ENCODE measurements around the gene HIVEP3. TPM values are rescaled to one million over a fixed set of nuclear protein-coding genes. Genes with fewer than 3 reads are reported as not detected.

HIVEP3 gene
- total RNA-seq, 1 donor from 2014 or later = 11.0 TPM

DNA sequence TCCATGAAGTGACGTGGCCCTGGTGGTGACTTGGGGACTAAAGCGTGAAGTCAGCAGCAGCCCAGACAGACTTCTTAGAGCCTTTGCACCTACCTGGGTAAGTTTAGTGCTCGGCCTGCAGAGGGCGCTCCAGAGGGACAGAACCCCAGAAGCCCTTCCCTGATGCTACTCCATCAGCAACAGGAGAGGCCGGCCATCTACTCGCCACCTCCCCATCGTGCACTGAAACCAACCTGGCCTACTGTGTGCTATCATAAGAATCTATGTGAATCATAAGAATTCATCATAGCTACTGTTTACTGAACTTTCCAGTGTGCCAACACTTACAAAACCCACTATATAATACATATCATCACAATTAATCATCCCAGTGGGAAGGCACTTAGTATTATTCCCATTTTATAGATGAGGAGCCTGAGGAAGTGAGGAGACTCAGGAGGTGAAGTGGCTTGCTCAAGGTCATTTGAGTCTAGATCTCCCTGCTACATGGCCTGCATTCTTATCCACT lies 426.3 kb downstream of the HIVEP3 start:
- ATAC-seq (no peak), DNase-seq (ENCODE audit: low spot score) (no peak)
- intact Hi-C loops (cut with DNase I) = no loop called here

DNA sequence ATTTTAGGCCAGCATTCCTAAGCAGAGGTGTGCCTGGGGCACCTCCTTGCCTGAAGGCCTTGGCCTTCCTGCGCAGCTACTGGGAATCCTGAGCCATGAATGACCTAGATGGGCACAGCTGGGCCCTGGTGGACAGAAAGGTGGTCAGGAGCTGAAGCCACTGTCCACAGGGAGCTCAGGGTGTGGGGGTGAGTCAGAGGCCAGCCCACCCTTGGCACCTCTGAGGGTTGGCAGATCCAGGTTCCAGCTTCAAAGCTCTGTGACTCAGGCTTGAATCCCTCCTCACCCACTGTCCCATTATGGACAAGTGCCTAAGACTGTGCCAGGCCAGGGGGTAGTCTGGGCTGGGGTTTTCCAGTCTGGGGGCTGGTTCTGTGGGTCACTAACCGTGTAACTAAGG lies 427.8 kb downstream of the HIVEP3 start:
- intact Hi-C loops (cut with DNase I) = no loop called here

DNA sequence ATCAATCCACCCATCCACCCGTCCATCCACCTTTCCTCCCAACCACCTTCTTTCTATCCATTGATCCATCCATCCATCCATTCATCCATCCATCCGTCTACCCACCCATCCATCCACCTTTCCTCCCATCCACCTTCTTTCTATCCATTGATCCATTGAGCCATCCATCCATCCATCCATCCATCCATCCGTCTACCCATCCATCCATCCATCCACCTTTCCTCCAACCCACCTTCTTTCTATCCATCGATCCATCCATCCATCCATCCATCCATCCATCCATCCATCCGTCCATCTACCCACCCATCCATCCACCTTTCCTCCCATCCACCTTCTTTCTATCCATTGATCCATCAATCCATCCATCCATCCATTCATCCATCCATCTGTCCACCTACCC lies 429.2 kb downstream of the HIVEP3 start:
- intact Hi-C loops (cut with DNase I) = no loop called here

More for the DNA sequence above, 427.8 kb downstream of the HIVEP3 start:
- ATAC-seq (no peak), DNase-seq (ENCODE audit: low spot score) (no peak)

DNA sequence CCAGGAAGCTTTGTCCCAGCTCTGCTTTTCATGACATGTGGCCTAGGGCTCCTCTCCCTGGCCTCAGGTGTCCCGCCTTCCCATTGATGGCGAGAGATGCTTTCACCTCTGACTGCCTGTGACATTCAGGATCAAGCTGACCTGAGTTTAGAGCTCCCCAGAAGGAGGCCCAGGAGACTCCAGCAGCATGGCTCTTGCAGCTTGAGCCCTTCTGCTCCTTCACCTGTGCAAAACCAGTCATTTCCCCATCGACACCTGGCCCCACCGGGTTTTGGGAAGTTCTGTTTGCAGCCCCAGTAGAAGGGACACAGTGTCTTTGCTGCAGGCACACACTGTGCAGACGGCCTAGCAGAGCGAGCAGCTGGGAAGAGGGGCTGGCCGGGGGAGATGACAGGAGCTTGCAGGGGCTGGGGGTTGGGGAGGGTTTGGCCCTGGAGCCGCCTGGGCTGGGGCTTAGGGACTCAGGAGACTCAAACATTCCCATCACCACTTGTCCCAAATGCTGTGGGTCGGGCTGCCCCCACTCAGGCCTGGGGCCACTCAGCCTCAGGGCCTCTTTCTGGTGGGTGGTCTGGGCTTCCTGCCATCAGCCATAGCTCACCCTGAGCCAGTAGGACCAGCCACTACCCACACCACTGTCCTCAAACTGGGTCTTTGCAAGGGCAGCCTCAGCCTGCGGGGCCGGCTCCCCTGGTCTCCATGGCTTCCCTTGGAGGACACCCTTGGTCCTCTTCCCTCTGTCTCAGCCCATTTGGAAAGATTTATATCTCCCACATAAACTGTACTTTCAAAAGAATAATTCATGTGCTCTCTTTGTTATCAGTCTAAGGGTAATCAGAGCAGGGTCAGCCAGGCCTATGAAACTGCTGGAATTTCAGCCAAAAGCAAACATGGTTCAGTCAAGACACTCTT lies 430.4 kb downstream of the HIVEP3 start:
- DNase-seq (ENCODE audit: low spot score) = no peak

More for the DNA sequence above, 429.2 kb downstream of the HIVEP3 start:
- DNase-seq (ENCODE audit: low spot score) (no peak), ATAC-seq (no peak)

DNA sequence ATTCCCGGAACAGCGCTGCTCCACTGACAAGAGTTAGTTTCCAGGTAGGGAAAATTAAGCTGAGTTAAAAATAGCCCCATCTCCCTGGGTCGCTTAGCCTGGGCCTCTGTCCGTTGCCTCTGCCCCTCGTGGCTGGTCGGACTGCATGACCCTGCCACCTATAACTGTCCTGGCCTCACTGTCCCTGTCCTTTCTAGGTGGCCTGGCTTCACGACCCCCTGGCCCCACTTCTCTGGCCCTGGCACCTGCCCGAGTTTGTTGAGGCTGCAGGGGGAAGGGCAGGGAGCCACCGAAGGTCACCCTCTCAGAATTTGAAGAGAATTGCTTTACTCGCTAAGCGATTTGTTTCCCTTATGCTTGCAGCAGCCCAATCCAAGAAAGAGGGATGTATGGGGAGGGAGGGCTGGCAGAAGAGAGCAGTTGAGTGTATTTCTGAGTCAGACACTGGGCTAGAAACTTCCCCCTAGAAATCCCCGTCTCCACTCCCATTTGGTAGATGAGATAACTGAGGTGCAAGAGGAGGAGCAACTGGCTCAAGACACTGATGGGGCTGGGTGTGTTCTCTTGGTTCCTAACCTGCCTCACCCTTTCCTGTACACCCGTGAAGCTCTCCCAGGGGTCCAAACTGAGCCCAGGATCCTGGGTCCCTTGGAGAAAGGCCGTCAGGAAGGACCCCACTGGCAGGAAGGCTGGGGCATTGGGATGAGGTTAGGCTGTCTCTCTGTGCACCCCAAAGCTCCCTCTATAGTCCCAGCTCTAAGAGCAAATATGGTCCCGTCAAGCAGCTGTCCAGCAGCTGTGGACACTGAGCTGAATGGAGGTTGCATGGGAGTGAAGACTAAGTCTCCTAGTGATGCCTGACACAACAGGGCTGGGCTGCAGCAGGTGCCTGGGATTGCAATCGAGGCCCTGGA lies 431.3 kb downstream of the HIVEP3 start:
- peak; percentile 5 for ATAC-seq
- DNase-seq (ENCODE audit: low spot score) = no peak
- intact Hi-C loops (cut with DNase I) = no loop called here

More for the DNA sequence above, 430.4 kb downstream of the HIVEP3 start:
- intact Hi-C loops (cut with DNase I) = no loop called here
- ATAC-seq = peak; percentile 8

DNA sequence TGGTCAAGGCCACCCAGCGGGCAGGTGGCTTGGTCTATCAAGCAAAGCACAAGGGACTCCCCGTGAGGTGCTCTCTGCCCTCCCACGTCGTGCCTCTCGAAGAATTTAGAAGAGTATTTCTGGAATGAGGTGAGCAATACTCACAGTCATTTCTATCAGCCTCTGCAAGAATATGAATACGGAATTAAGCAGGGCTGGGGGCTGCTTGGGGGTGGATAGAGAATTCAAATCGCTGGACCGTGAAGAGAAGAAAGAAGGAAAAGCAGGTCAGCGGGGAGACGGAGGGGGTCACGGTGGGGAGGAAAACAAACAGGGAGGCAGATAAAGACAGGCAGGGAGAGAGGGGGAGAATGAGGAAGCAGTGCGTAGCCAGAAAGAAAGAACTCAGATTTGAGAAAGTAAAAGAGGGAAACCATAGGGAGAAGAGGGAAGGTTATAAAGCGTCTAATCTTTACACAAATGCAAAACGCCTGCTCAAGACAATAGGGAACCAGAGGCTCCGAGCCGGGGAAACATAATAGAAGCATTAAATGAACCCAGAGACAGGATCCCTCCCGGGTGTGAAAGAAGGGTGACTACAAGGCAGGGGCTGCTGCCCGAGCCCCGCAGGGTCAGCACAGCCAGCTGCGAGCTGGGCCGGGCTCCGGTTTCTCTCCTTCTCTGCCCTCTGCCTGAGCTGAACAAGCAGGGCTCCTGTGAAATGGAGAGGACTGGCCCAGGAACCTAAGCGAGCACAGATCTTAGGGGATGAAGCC lies 432.2 kb downstream of the HIVEP3 start:
- intact Hi-C loops (cut with DNase I) = no loop called here
- DNase-seq (ENCODE audit: low spot score) (no peak), ATAC-seq (peak; percentile 7)

DNA sequence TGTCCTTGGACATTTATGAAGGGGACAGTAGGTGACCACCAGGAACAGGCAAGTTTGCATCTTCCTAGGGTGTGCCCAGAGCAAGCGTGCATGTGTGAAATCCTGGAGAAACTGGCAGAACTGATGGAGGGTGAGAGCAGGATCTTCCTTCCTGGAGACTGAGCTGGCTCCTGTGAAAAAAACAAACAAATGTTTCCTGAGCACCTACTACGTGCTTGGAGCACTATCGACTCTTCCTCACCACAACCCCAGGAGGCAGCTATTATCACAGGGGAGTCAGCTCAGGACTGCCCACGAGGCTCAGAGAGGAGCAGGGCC lies 432.7 kb downstream of the HIVEP3 start:
- ATAC-seq (no peak), DNase-seq (ENCODE audit: low spot score) (no peak)
- intact Hi-C loops (cut with DNase I) = no loop called here

DNA sequence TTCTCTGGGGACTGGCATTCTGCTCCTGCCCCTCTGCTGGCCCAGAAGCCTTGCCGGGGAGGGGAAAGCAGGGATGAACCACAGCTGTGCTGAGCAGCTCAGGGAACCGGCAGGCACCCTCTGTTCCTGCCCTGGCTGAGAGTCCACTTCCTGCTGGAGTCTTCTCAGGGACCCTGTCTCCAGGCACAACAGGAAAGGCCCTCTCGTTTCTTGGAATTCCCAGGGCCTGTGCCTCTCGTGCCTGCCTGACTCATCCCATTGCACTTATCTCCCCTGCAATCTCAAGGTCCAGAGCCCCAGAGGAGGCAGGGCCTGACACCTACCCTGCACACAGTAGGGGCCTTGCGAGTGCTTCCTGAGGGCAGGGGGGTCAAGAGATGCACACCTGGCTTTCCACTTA lies 433.1 kb downstream of the HIVEP3 start:
- no peak for DNase-seq (ENCODE audit: low spot score)
- intact Hi-C loops (cut with DNase I) = no loop called here
- ATAC-seq = no peak

DNA sequence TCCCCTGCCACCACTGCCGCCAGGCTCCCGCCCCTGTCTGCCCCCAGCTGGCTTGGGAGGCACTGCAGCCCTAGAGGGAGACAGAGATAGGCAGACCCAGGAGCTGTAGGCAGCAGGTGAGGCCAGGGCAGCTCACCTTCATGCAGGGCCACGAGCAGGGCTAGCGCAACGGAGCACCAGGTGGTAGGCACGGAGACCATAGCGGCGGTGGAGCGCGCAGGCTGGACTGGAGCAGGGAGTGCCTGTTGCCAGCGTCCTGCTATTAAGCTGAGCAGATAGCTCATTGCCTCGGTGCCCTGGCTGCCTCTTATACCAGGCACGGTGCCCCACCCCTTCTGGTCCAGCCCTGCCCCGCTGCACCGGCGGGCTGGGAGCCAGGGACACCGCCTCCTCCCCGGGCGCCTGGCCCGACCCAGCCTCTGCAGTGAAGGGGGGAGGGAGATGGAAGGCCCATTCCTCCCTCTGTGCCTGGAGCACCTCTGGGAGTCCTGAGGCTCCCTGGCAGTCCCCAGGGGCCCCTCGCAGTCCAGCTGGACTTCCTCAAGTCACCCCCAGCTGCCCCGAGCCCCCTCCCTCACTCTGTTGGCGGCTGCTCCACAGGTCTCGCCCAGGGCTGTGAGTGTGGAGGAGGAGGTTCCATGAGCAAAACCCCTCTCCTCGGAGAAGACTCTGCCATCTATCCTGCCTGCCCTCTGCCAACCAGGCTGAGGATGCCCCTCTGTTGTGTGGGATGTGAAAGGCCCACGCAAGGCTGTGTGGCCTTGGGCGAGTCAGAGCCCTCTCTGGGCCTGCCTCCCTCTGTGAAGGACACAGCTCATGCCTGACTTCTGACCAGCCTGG lies 434.1 kb downstream of the HIVEP3 start, which contains the start of gene EDN2:
Gene EDN2, minus strand, starts transcription at position 282 of the 840 bp plus-strand sequence. Its CDS starts 82 bp downstream, at position 200.
- DNase-seq (ENCODE audit: low spot score) = no peak
- intact Hi-C loops (cut with DNase I) = no loop called here

DNA sequence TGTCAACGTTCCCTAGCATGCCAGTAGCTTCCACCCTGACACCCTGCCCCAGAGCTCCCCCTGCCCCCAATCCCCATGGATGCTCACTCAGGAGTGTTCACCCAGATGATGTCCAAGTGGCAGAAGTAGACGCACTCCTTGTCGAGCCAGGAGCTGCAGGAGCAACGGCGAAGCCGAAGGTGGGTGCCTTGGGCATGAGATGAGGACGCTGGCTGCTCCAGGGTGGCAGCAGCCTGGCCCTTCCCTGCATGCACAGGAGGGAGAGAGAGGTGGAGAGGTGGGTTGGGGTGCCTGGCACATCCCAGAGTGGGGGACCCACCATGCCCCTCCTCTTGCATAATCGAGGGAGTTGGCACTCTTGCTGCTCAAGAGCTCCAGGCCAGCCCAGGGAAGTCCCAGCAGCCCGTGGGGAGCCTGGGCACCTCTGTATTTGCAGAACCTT lies 434.7 kb downstream of the HIVEP3 start:
- intact Hi-C loops (cut with DNase I) = no loop called here
- DNase-seq (ENCODE audit: low spot score) (no peak), ATAC-seq (no peak)

More for the DNA sequence above, 434.1 kb downstream of the HIVEP3 start, which contains the start of gene EDN2:
- ATAC-seq = peak; percentile 56

DNA sequence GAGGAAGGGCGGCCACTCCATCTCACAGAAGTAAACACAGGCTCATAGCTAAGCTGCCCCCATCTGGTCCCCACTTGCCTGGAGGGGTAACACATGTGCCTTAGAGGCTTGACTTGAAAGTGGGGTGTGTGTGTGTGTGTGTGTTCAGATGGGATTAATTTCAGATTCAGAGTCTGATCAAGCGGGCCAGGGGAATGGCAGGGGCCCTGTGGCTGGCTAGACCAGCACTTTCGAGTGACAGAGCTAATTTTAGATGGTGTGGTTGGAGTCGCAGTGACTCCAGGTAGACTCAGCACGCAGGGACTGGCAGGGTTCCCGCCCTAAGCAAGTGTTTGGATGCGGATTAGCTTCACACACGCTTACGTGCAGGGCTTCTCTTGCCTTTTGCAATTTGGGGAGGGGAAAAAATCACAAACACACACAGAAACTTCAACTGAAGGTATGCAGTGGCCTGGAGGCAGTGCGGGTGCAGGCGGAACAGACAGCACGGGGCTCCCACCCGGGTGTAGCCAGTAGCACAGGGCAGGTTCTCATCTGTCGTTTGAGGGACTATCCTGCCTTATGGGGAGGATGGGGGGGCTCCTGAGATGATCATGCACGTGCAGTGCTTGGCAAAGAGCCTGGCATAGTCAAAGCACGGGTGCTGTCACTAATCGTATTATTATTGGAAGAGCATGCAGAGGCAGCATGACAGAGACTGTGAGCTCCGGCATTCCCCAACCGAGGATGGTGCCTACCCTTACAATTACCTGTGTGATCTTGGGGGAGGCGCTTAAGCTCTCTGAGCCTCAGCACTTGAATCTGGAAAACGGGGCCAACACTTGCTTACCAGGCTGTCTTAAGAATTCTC lies 435.5 kb downstream of the HIVEP3 start:
- ATAC-seq (no peak), DNase-seq (ENCODE audit: low spot score) (no peak)
- intact Hi-C loops (cut with DNase I) = no loop called here

DNA sequence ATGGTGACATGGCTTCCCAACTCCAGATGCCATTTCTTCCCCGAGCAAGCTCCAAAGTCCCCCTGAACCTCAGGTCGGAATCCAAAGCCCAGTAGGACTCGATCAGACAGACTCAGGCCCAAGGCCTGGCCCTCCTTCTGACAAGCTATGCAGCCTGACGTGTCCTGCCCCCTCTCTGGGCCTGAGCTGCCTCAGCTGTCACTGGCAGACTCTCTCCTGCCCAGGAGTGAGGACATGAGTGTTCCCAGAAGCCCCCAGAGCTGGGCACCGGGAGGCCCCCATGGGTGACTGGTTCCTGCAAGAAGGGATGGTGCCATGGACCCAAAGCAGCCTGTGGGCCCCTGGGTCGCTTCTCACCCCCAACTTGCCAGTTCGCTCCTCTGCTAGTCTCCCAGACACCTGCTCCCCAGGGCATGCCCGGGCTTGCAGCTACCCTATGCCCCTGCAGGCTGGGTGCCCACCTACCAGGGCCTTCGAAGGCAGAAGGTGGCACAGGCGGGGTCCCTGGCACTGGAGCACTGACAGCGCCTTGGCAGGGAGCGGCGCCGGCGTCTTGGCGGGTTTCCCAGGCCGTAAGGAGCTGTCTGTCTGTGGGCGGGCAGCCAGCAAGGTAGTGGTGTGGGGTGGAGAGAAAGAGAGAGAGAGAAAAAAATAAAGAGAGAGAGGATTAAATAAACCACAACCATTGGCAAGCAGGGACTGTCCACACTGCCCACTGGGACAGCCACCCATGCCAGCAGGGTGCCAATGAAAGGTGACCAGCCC lies 436.5 kb downstream of the HIVEP3 start:
- no peak for DNase-seq (ENCODE audit: low spot score)
- no peak for ATAC-seq
- intact Hi-C loops (cut with DNase I) = no loop called here

DNA sequence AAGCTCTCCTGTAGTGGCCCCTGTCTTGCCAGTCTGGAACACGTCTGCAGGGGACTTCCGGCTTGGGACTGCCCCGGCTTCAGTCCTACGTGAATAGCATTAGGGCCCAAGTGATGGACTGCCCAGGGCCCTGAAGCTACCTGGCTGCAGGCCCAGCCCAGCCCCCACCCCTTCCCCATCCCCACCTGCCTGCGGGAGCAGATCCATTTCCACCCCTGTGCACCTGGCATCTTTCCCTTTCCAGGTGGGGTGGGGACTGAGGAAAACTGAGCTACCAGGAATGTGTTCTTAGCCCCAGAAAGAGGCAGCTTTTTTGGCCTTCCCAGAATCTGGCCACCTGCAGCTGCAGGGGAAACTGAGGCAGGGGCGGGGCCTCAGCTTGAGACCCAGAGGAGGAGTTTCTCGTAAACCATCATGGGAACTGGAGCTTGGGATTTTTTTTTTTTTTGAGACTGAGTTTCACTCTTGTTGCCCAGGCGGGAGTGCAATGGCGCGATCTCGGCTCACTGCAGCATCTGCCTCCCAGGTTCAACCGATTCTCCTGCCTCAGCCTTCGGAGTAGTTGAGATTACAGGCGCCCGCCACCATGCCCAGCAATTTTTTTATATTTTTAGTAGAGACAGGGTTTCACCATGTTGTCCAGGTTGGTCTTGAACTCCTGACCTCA lies 437.5 kb downstream of the HIVEP3 start:
- intact Hi-C loops (cut with DNase I) = no loop called here
- DNase-seq (ENCODE audit: low spot score) (no peak), ATAC-seq (no peak)

DNA sequence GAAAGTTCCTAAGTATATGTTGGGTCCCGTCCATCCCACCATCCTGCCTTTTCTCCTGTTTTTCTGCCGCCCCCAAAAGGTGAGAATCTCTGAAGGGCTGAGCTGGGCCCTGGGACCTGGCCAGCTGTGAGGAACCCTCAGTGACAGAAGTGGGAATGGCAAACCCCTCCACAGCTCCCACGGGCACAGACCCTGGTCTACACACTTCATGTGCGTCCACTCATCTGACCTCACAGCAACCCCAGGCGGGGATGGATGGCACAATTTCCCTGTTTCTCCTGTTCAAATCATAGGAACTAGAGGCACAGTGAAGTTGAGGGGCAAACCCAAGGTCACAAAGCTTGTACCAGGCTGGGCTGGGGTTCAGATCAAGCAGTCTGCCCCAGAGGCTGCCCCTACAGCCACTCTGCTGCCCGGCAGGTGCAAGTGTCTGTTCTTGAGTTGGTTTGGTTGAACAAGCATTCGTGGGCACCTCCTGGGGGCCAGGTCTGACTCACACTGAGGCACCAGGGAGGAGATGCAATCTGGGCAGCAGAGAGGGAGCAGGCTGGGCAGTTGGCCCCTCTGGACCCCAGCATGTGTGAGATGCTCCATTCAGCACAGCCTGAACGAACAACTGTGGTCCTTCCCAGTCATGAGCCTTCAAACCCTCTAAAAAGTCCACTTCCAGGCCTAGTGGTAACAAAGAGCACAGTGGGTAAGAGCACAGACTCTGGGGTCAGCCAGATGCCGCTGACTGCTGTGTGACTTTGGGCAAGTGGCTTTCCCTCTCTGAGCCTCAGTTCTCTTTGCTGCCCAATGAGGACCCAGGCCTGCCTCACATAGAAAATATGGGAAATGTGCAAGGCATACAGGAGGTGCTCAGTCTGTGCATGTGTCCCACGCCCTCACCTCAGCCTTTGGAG lies 438.3 kb downstream of the HIVEP3 start:
- DNase-seq (ENCODE audit: low spot score) = no peak
- intact Hi-C loops (cut with DNase I) = no loop called here
- ATAC-seq = no peak

DNA sequence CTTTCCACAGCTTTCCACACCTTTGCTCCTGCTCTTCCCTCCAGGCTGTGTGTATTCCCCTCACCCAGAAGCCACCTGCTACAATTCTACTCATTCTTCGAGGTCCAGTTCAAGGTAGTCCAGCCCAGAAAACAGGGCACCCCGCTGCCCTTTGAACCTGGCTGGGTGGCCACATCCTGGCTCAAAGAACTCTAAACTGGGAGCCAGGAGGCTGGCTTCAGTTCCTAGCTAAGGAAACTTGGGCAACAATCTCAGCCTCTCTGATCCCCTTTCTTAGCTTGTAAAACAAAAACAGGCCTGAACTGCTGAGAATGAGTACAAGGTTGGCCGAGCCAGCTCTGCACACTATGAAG lies 438.9 kb downstream of the HIVEP3 start:
- intact Hi-C loops (cut with DNase I) = no loop called here
- no peak for ATAC-seq

More for the DNA sequence above, 438.9 kb downstream of the HIVEP3 start:
- no peak for DNase-seq (ENCODE audit: low spot score)

Data from sciatic nerve (tissue), 2 donors.